RCC 7860 (cell line): ENCODE data around the gene ASTN1.

ENCODE experiments used
- DNase-seq: peaks from one replicate; pipeline ENCODE4 v3.0.0-alpha.2; 2015; ENCODE audit warnings: low spot score
- FAIRE-seq: peaks from 2 replicates; lab custom pipeline; 2012; peaks lifted over from hg19 to GRCh38; lab: Jason Lieb, UNC

The ASTN1 gene

GRCh38 chr1:176996456-176997090 is 167.9 kb downstream of the ASTN1 start:
- DNase-seq (no peak), FAIRE-seq (no peak)

GRCh38 chr1:176994931-176995596 is 169.4 kb downstream of the ASTN1 start:
- DNase-seq (no peak), FAIRE-seq (no peak)

- DNase-seq (no peak), FAIRE-seq (no peak)
Observed at GRCh38 chr1:176993587-176993986, 170.9 kb downstream of the ASTN1 start.

GRCh38 chr1:176989754-176990153 is 174.8 kb downstream of the ASTN1 start:
- DNase-seq (no peak), FAIRE-seq (no peak)

GRCh38 chr1:176989023-176989422 is 175.5 kb downstream of the ASTN1 start:
- no peak for FAIRE-seq

GRCh38 chr1:176987016-176987415 is 177.5 kb downstream of the ASTN1 start:
- FAIRE-seq (no peak), DNase-seq (no peak)

More at GRCh38 chr1:176989023-176989422, 175.5 kb downstream of the ASTN1 start:
- no peak for DNase-seq

- DNase-seq, result no peak
Observed at GRCh38 chr1:176983731-176984130, 180.8 kb downstream of the ASTN1 start.

GRCh38 chr1:176976771-176977170 is 187.7 kb downstream of the ASTN1 start:
- no peak for FAIRE-seq
- no peak for DNase-seq

More at GRCh38 chr1:176983731-176984130, 180.8 kb downstream of the ASTN1 start:
- FAIRE-seq, result no peak

- DNase-seq, result no peak
- FAIRE-seq, result no peak
Observed at GRCh38 chr1:176976225-176976624, 188.3 kb downstream of the ASTN1 start.

- FAIRE-seq (no peak), DNase-seq (no peak)
Observed at GRCh38 chr1:176964687-176965086, 199.8 kb downstream of the ASTN1 start.

GRCh38 chr1:176963181-176963580 is 201.3 kb downstream of the ASTN1 start:
- DNase-seq (no peak), FAIRE-seq (no peak)

GRCh38 chr1:176961678-176962077 is 202.8 kb downstream of the ASTN1 start:
- DNase-seq (no peak), FAIRE-seq (no peak)

GRCh38 chr1:176959191-176959820 is 205.2 kb downstream of the ASTN1 start:
- DNase-seq, result no peak
- no peak for FAIRE-seq

GRCh38 chr1:176957603-176958002 is 206.9 kb downstream of the ASTN1 start:
- no peak for FAIRE-seq
- DNase-seq, result no peak

GRCh38 chr1:176954242-176954641 is 210.3 kb downstream of the ASTN1 start:
- no peak for DNase-seq
- FAIRE-seq, result no peak

- DNase-seq (no peak), FAIRE-seq (no peak)
Observed at GRCh38 chr1:176950736-176951324, 213.7 kb downstream of the ASTN1 start.

- DNase-seq (peak; percentile 55), FAIRE-seq (no peak)
Observed at GRCh38 chr1:176949033-176949662, 215.4 kb downstream of the ASTN1 start.

GRCh38 chr1:176944606-176945005 is 219.9 kb downstream of the ASTN1 start:
- DNase-seq (no peak), FAIRE-seq (no peak)

GRCh38 chr1:176943783-176944182 is 220.7 kb downstream of the ASTN1 start:
- FAIRE-seq (no peak), DNase-seq (no peak)

GRCh38 chr1:176942346-176942745 is 222.2 kb downstream of the ASTN1 start:
- FAIRE-seq (no peak), DNase-seq (no peak)

GRCh38 chr1:176939993-176940392 is 224.5 kb downstream of the ASTN1 start:
- FAIRE-seq, result no peak
- no peak for DNase-seq
